HEK293 (cell line): ENCODE results near the gene FIBCD1.

Experiments used
- BCL6B ChIP-seq: fragments of 450-650 bp; formaldehyde crosslinking; IDR thresholded peaks from 2 replicates; pipeline ENCODE4 v1.5.1; 2017; ENCODE audit warnings: missing biosample characterization, missing genetic modification characterization
- CTCF ChIP-seq: fragments of 450-650 bp; formaldehyde crosslinking; IDR thresholded peaks from 2 replicates; pipeline ENCODE4 v1.5.1; 2016; ENCODE audit warnings: missing biosample characterization, missing genetic modification characterization
- ZNF214 ChIP-seq: fragments of 450-650 bp; formaldehyde crosslinking; IDR thresholded peaks from 2 replicates; pipeline ENCODE4 v1.5.1; 2017; ENCODE audit warnings: missing biosample characterization, mild to moderate bottlenecking, missing genetic modification characterization, borderline replicate concordance
- ZNF292 ChIP-seq: fragments of 450-650 bp; formaldehyde crosslinking; IDR thresholded peaks from 2 replicates; pipeline ENCODE4 v1.5.1; 2016; ENCODE audit warnings: low read depth, missing biosample characterization, missing genetic modification characterization, borderline replicate concordance
- ZSCAN30 ChIP-seq: fragments of 450-650 bp; IDR thresholded peaks from 2 replicates; pipeline ENCODE4 v1.5.1; 2018; ENCODE audit warnings: missing biosample characterization, mild to moderate bottlenecking, missing genetic modification characterization, moderate library complexity
- TF ChIP-seq, protein P1 (sequence below): fragments of 450-650 bp; formaldehyde crosslinking; IDR thresholded peaks from 2 replicates; pipeline ENCODE4 v1.5.1; 2016; ENCODE audit warnings: missing biosample characterization, missing genetic modification characterization, low read depth

- TF ChIP-seq ZNF292 (tag by site-specific recombination) = no peak
- TF ChIP-seq ZSCAN30 (tag by site-specific recombination) = no peak
- TF ChIP-seq, protein P1, sequence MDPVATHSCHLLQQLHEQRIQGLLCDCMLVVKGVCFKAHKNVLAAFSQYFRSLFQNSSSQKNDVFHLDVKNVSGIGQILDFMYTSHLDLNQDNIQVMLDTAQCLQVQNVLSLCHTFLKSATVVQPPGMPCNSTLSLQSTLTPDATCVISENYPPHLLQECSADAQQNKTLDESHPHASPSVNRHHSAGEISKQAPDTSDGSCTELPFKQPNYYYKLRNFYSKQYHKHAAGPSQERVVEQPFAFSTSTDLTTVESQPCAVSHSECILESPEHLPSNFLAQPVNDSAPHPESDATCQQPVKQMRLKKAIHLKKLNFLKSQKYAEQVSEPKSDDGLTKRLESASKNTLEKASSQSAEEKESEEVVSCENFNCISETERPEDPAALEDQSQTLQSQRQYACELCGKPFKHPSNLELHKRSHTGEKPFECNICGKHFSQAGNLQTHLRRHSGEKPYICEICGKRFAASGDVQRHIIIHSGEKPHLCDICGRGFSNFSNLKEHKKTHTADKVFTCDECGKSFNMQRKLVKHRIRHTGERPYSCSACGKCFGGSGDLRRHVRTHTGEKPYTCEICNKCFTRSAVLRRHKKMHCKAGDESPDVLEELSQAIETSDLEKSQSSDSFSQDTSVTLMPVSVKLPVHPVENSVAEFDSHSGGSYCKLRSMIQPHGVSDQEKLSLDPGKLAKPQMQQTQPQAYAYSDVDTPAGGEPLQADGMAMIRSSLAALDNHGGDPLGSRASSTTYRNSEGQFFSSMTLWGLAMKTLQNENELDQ (tag by site-specific recombination) = no peak
- no peak for TF ChIP-seq CTCF (tag by site-specific recombination)
- no peak for TF ChIP-seq ZNF214 (tag by site-specific recombination)
- no peak for TF ChIP-seq BCL6B (tag by site-specific recombination)
Measured at GRCh38 chr9:130940027-130940549, 1.0 kb upstream of the FIBCD1 start.
